IMR-90 (cell line): ENCODE measurements around the gene CREB3L1. TPM values are rescaled to one million over a fixed set of nuclear protein-coding genes. Genes with fewer than 3 reads are reported as not detected.

Source experiments
- ATAC-seq: fragments of 200-7000 bp; cut with Tn5 transposase; 2 replicates; pipeline ENCODE4 v1.9.1; 2020; ENCODE audit warnings: low read depth, mild to moderate bottlenecking, moderate library complexity
- BruUV-seq: library from RNA; stranded (reverse); fragments of 400-500 nt; replicated peaks from 2 replicates; lab custom pipeline; 2021; lab: Mats Ljungman, UMichigan
- CTCF ChIA-PET: fragments of 300-600 bp; formaldehyde crosslinking; extraction: SDS; loops from one replicate; lab custom pipeline; 2021; ENCODE audit warnings: antibody characterized with exemption; lab: Yijun Ruan, JAX
- POLR2A ChIA-PET: fragments of 300-600 bp; sonication (Branson Sonifier 250); formaldehyde crosslinking; loops from one replicate; lab custom pipeline; 2022; ENCODE audit warnings: antibody characterized with exemption; ENCODE audit not compliant: unreplicated experiment; lab: Charles Lee
- DNase-seq: peaks from one replicate; pipeline ENCODE4 v3.0.0; 2013
- H2AFZ ChIP-seq: replicated peaks from 2 replicates; pipeline ENCODE3; 2013; ENCODE audit warnings: low read length, mild to moderate bottlenecking; ENCODE audit not compliant: poor library complexity
- H2AK5ac ChIP-seq: 2 replicates; pipeline ENCODE4 v1.6.1; 2013; ENCODE audit warnings: low read depth, low read length, inconsistent platforms
- H2AK9ac ChIP-seq: replicated peaks from 2 replicates; pipeline ENCODE3; 2013; ENCODE audit warnings: mild to moderate bottlenecking, low read depth, low read length, moderate library complexity; ENCODE audit not compliant: poor library complexity
- H2BK120ac ChIP-seq: 2 replicates; pipeline ENCODE4 v1.6.1; 2013; ENCODE audit warnings: low read depth, low read length, inconsistent platforms
- H2BK15ac ChIP-seq: 3 replicates; pipeline ENCODE4 v1.6.1; 2013; ENCODE audit warnings: low read depth, low read length, inconsistent platforms
- H2BK20ac ChIP-seq: 2 replicates; pipeline ENCODE4 v1.6.1; 2013; ENCODE audit warnings: low read depth, mild to moderate bottlenecking, inconsistent platforms, low read length, moderate library complexity
- H2BK5ac ChIP-seq: 2 replicates; pipeline ENCODE4 v1.6.1; 2013; ENCODE audit warnings: mild to moderate bottlenecking, low read depth, low read length, inconsistent platforms; ENCODE audit not compliant: poor library complexity, severe bottlenecking
- H3K14ac ChIP-seq: replicated peaks from 2 replicates; pipeline ENCODE4 v1.6.1; 2013; ENCODE audit warnings: low read depth, low read length, inconsistent platforms
- H3K18ac ChIP-seq: 2 replicates; pipeline ENCODE4 v1.6.1; 2013; ENCODE audit warnings: low read depth, low read length, control low read depth
- H3K23ac ChIP-seq: 2 replicates; pipeline ENCODE4 v1.6.1; 2013; ENCODE audit warnings: low read depth, low read length, inconsistent platforms
- H3K27ac ChIP-seq: 2 replicates; pipeline ENCODE4 v1.5.1; 2013; ENCODE audit warnings: mild to moderate bottlenecking, control low read depth, low read length; ENCODE audit not compliant: insufficient read depth
- H3K27me3 ChIP-seq: 2 replicates; pipeline ENCODE4 v1.6.1; 2013; ENCODE audit warnings: low read length; ENCODE audit not compliant: control insufficient read depth, insufficient read depth
- H3K36me3 ChIP-seq: 2 replicates; pipeline ENCODE4 v1.6.1; 2013; ENCODE audit warnings: low read length, mixed read lengths; ENCODE audit not compliant: control insufficient read depth, insufficient read depth
- H3K4ac ChIP-seq: 2 replicates; pipeline ENCODE4 v1.6.1; 2013; ENCODE audit warnings: low read depth, low read length, inconsistent platforms
- H3K4me1 ChIP-seq: 2 replicates; pipeline ENCODE4 v1.6.1; 2013; ENCODE audit warnings: low read length, mixed read lengths; ENCODE audit not compliant: control insufficient read depth, insufficient read depth
- H3K4me2 ChIP-seq: 2 replicates; pipeline ENCODE4 v1.6.1; 2013; ENCODE audit warnings: low read depth, mild to moderate bottlenecking, control low read depth, low read length, moderate library complexity
- H3K4me3 ChIP-seq: 2 replicates; pipeline ENCODE4 v1.5.1; 2013; ENCODE audit warnings: low read depth, mild to moderate bottlenecking, control low read depth, low read length, moderate library complexity; ENCODE audit not compliant: insufficient read depth
- H3K56ac ChIP-seq: 2 replicates; pipeline ENCODE4 v1.6.1; 2013; ENCODE audit warnings: low read length, inconsistent platforms; ENCODE audit not compliant: insufficient read depth; ENCODE audit errors: extremely low read depth
- H3K79me1 ChIP-seq, 2 experiments: 2 replicates each; pipeline ENCODE4 v1.6.1; 2013; ENCODE audit warnings: low read length in 2 of 2, inconsistent platforms in 1 of 2, low read depth in 1 of 2
- H3K9ac ChIP-seq: 2 replicates; pipeline ENCODE4 v1.6.1; 2013; ENCODE audit warnings: low read depth, low read length, control low read depth
- H3K9me1 ChIP-seq: 2 replicates; pipeline ENCODE4 v1.6.1; 2013; ENCODE audit warnings: low read length, inconsistent platforms; ENCODE audit not compliant: insufficient read depth
- H3K9me3 ChIP-seq: 2 replicates; pipeline ENCODE4 v1.6.1; 2013; ENCODE audit warnings: low read length; ENCODE audit not compliant: control insufficient read depth, insufficient read depth
- H4K20me1 ChIP-seq: 2 replicates; pipeline ENCODE4 v1.6.1; 2013; ENCODE audit warnings: low read length, inconsistent platforms; ENCODE audit not compliant: insufficient read depth
- H4K5ac ChIP-seq: 2 replicates; pipeline ENCODE4 v1.6.1; 2013; ENCODE audit warnings: mild to moderate bottlenecking, low read depth, low read length, control low read depth
- H4K8ac ChIP-seq, 2 experiments: 2 replicates each; pipeline ENCODE4 v1.6.1; 2013; ENCODE audit warnings: low read depth in 2 of 2, low read length in 2 of 2, control low read depth in 1 of 2, inconsistent platforms in 1 of 2
- H4K91ac ChIP-seq: 2 replicates; pipeline ENCODE4 v1.6.1; 2013; ENCODE audit warnings: low read depth, low read length, inconsistent platforms; ENCODE audit not compliant: insufficient read depth
- BHLHE40 ChIP-seq: fragments of 150-350 bp; IDR thresholded peaks from 2 replicates; pipeline ENCODE4 v1.6.1; 2016; ENCODE audit warnings: mild to moderate bottlenecking, low read depth, low read length
- CEBPB ChIP-seq: IDR thresholded peaks from 2 replicates; pipeline ENCODE4 v1.6.1; 2012; ENCODE audit warnings: low read depth, low read length, improper control_type of control experiment
- CHD1 ChIP-seq: IDR thresholded peaks from 2 replicates; pipeline ENCODE4 v1.6.1; 2012; ENCODE audit warnings: low read depth, low read length, improper control_type of control experiment
- FOS ChIP-seq: fragments of 150-350 bp; IDR thresholded peaks from 2 replicates; pipeline ENCODE4 v1.6.1; 2016; ENCODE audit warnings: low read depth, low read length
- MAFK ChIP-seq: IDR thresholded peaks from 2 replicates; pipeline ENCODE4 v1.6.1; 2012; ENCODE audit warnings: low read depth, low read length, improper control_type of control experiment
- MAZ ChIP-seq: IDR thresholded peaks from 2 replicates; pipeline ENCODE4 v1.6.1; 2012; ENCODE audit warnings: low read depth, mild to moderate bottlenecking, low read length, improper control_type of control experiment, moderate library complexity, borderline replicate concordance
- MXI1 ChIP-seq: IDR thresholded peaks from 2 replicates; pipeline ENCODE4 v1.6.1; 2012; ENCODE audit warnings: low read depth, mild to moderate bottlenecking, low read length, moderate library complexity, borderline replicate concordance
- NFE2L2 ChIP-seq: fragments of 150-350 bp; IDR thresholded peaks from 2 replicates; pipeline ENCODE4 v1.6.1; 2016; ENCODE audit warnings: low read depth, mild to moderate bottlenecking, low read length
- POLR2A ChIP-seq: IDR thresholded peaks from 2 replicates; pipeline ENCODE4 v1.6.1; 2012; ENCODE audit warnings: mild to moderate bottlenecking, low read depth, low read length
- RCOR1 ChIP-seq: IDR thresholded peaks from 2 replicates; pipeline ENCODE4 v1.6.1; 2012; ENCODE audit warnings: mild to moderate bottlenecking, low read length, improper control_type of control experiment; ENCODE audit not compliant: insufficient replicate concordance
- RFX5 ChIP-seq: IDR thresholded peaks from 2 replicates; pipeline ENCODE4 v1.8.0; 2012; ENCODE audit warnings: low read depth, mild to moderate bottlenecking, low read length, moderate library complexity
- SMC3 ChIP-seq: fragments of 150-350 bp; IDR thresholded peaks from 2 replicates; pipeline ENCODE4 v1.6.1; 2016; ENCODE audit warnings: low read depth, mild to moderate bottlenecking, antibody characterized with exemption, low read length, moderate library complexity
- WGBS, 2 experiments: methylation state at CpG; one replicate each; pipeline versions ENCODE4 v1.1.5 to v1.1.7; 2013; ENCODE audit warnings: missing lambda C conversion rate in 2 of 2; ENCODE audit not compliant: insufficient read length in 1 of 2; ENCODE audit errors: extremely low coverage in 2 of 2; 5-methylcytosine and 5-hydroxymethylcytosine counted together
- dilution Hi-C: fragments of 300-500 bp; cut with HindIII; formaldehyde crosslinking; loops from one replicate; pipeline ENCODE4 v1.14.3; 2018; ENCODE audit warnings: low sequenced_read_pairs; ENCODE audit not compliant: unreplicated experiment
- in situ Hi-C: fragments of 300-500 bp; cut with MboI; formaldehyde crosslinking; loops from 3 replicates; pipeline ENCODE4 v1.14.3; 2019; ENCODE audit warnings: low sequenced_read_pairs, inconsistent platforms, mixed read lengths
- intact Hi-C: fragments of 100-400 bp; cut with micrococcal nuclease; formaldehyde crosslinking; loops from 2 replicates; pipeline ENCODE4 v1.10.0; 2022
- polyA plus RNA-seq, 3 experiments: library from polyadenylated mRNA; depleted of rRNA; stranded (reverse); fragments of >200 nt; gene quantifications; 2 replicates each; pipeline ENCODE4 v1.2.3, GENCODE V29; 2012; ENCODE audit warnings: low replicate concordance in 1 of 3
- total RNA-seq: library from RNA; depleted of rRNA; stranded (reverse); fragments of >200 nt; gene quantifications from 2 replicates; pipeline ENCODE4 v1.2.3, GENCODE V29; 2012
- TF ChIP-seq, protein P1 (sequence below): fragments of 150-350 bp; IDR thresholded peaks from 2 replicates; pipeline ENCODE4 v1.6.1; 2016; ENCODE audit warnings: low read depth, mild to moderate bottlenecking, low read length, moderate library complexity, borderline replicate concordance
- TF ChIP-seq, protein P2 (sequence below): conservative IDR thresholded peaks from 2 replicates; pipeline ENCODE4 v1.5.1; 2012; ENCODE audit warnings: mild to moderate bottlenecking, low read depth, low read length, improper control_type of control experiment

The CREB3L1 gene
- total and polyA plus RNA-seq, 2 of the 4 experiments (the other 2 are of a cell fraction): 8.1 to 82.3 TPM

GRCh38 chr11:46238078-46238966 lies 39.1 kb upstream of the CREB3L1 start:
- ATAC-seq (peak; percentile 42), DNase-seq (peak; percentile 63)
- Histone ChIP-seq H2AK9ac (peak overlapping the region; percentile 92), H3K79me1 (peaks cover 9 to 42% of the 10 kb centered on the region in 2 experiments), H2BK20ac (0 out of 2 replicates have a peak overlapping the region, but pooled peaks have one; percentile 14), H2BK120ac (peak overlapping the region; percentile 48), H3K18ac (no peak overlapping the region; the same call in 1 of the 2 replicates), H3K27me3 (no peaks in the 10 kb centered on the region), H3K27ac (peak overlapping the region; percentile 80), H3K9me3 (no peaks in the 10 kb centered on the region), H2AK5ac (peak overlapping the region; percentile 79), H3K9ac (peak overlapping the region; percentile 48), H4K5ac (peak overlapping the region; percentile 8), H3K14ac (peak overlapping the region; percentile 85; the same call in 1 of the 2 replicates), H2BK5ac (peak overlapping the region; percentile 90), H2AFZ (peak overlapping the region; percentile 97), H4K91ac (peak overlapping the region; percentile 54), H3K4me1 (peaks cover 27% of the 10 kb centered on the region), H3K56ac (peak overlapping the region; percentile 82; the same call in 1 of the 2 replicates), H4K20me1 (no peaks in the 10 kb centered on the region), H3K4me2 (peak overlapping the region; percentile 89), H4K8ac (peak overlapping the region; percentile 72 to 99), H2BK15ac (peak overlapping the region; percentile 27; the same call in 1 of the 3 replicates), H3K23ac (peak overlapping the region; percentile 84), H3K9me1 (peaks cover 10% of the 10 kb centered on the region), H3K4me3 (peak overlapping the region; percentile 41), H3K4ac (peak overlapping the region; percentile 93), H3K36me3 (no peaks in the 10 kb centered on the region)
- ChIA-PET CTCF (interaction anchor here (0.5 to 3.1 kb wide), 4 partner anchors 10 to 260 kb away, joined by 3 to 27 read pairs (median 6); no protein-coding TSS in a partner anchor), POLR2A (interaction anchor here (1.5 kb wide), 2 partner anchors 40 to 57 kb away, joined by 7 to 10 read pairs; no protein-coding TSS in a partner anchor)
- dilution Hi-C loops (no loop called here), in situ Hi-C loops (no loop called here), intact Hi-C loops (loop anchor here (2.0 to 5.0 kb wide), 3 partner anchors 118 to 186 kb away; partner anchors contain the start of gene PHF21A)
- no TSS peak for BruUV-seq
- 0% methylated on average over 45 of the region's 70 CpGs; no CpG with 5 or more reads in 1 of the 2 experiments for WGBS, 2 experiments
- TF ChIP-seq RFX5: no peak
- no peak for TF ChIP-seq MAFK
- peak; percentile 99 for TF ChIP-seq BHLHE40
- TF ChIP-seq FOS: no peak
- no peak for TF ChIP-seq MXI1
- peak; percentile 25; the same call in 1 of the 2 replicates for TF ChIP-seq MAZ
- no peak for TF ChIP-seq SMC3
- TF ChIP-seq CEBPB: no peak
- TF ChIP-seq RCOR1: no peak
- TF ChIP-seq, protein P1, sequence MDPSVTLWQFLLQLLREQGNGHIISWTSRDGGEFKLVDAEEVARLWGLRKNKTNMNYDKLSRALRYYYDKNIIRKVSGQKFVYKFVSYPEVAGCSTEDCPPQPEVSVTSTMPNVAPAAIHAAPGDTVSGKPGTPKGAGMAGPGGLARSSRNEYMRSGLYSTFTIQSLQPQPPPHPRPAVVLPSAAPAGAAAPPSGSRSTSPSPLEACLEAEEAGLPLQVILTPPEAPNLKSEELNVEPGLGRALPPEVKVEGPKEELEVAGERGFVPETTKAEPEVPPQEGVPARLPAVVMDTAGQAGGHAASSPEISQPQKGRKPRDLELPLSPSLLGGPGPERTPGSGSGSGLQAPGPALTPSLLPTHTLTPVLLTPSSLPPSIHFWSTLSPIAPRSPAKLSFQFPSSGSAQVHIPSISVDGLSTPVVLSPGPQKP: no peak
- no peak for TF ChIP-seq NFE2L2
- TF ChIP-seq POLR2A: no peak; the same call in 1 of the 2 replicates
- no peak for TF ChIP-seq CHD1
- TF ChIP-seq, protein P2, sequence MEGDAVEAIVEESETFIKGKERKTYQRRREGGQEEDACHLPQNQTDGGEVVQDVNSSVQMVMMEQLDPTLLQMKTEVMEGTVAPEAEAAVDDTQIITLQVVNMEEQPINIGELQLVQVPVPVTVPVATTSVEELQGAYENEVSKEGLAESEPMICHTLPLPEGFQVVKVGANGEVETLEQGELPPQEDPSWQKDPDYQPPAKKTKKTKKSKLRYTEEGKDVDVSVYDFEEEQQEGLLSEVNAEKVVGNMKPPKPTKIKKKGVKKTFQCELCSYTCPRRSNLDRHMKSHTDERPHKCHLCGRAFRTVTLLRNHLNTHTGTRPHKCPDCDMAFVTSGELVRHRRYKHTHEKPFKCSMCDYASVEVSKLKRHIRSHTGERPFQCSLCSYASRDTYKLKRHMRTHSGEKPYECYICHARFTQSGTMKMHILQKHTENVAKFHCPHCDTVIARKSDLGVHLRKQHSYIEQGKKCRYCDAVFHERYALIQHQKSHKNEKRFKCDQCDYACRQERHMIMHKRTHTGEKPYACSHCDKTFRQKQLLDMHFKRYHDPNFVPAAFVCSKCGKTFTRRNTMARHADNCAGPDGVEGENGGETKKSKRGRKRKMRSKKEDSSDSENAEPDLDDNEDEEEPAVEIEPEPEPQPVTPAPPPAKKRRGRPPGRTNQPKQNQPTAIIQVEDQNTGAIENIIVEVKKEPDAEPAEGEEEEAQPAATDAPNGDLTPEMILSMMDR: 0 out of 2 replicates have a peak, but pooled peaks have one; percentile 17
